Measurements from ENCODE around the gene IL1A. TPM values are rescaled to one million over a fixed set of nuclear protein-coding genes. Genes with fewer than 3 reads are reported as not detected.

Gene IL1A
- total RNA-seq, 1 donor, result not detected

DNA sequence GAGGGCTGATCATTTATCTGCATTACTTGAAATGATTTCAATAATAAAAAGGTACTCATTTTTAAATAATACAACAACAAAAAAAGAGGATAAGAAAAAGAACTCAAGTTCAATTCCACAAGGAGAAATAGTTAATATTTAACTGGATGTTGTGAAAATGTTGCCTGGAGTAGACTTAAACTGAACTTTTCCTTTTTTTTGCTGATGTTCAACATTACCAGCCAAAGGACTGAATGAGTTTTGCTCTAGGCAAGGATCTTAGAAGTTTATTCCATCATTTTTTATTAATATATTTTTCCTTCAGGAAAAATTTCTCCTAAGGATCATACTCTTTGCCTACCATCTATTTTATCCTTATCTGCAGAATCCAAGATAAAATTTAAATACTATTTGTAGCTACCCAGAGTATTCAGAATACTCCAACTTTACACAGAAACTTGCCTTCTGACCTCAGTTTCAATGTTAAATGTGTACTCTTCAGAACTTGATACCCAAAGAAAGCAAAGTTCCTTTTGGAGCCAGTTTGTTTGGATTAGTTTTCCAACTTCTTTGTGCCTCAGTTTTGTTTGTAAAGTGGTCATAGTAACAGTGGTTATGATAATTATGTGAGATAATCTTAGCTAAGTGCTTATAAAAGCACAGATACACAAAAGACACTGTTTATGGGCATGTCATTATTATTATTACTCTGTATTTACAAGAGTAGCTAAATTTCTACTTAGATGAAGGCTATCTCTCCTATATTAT lies 32.7 kb downstream of the IL1A start:
- H3K27ac ChIP-seq (ENCODE audit: low read depth, low read length), result peak overlapping the region; percentile 89
- no peaks in the 10 kb centered on the region for H4K20me1 ChIP-seq (ENCODE audit: insufficient read depth, low read length)
- peaks cover 23% of the 10 kb centered on the region for H3K36me3 ChIP-seq (ENCODE audit: insufficient read depth, low read length)
- H2AFZ ChIP-seq (ENCODE audit: low read length), result peak overlapping the region; percentile 63
- H3K79me2 ChIP-seq (ENCODE audit: insufficient read depth, low read length), result peaks cover 67% of the 10 kb centered on the region
- no peak overlapping the region for H3K4me3 ChIP-seq (ENCODE audit: insufficient read depth, low read length)
- H3K4me1 ChIP-seq (ENCODE audit: insufficient read depth, low read length), result peaks cover 21% of the 10 kb centered on the region
- TF ChIP-seq, protein P1, sequence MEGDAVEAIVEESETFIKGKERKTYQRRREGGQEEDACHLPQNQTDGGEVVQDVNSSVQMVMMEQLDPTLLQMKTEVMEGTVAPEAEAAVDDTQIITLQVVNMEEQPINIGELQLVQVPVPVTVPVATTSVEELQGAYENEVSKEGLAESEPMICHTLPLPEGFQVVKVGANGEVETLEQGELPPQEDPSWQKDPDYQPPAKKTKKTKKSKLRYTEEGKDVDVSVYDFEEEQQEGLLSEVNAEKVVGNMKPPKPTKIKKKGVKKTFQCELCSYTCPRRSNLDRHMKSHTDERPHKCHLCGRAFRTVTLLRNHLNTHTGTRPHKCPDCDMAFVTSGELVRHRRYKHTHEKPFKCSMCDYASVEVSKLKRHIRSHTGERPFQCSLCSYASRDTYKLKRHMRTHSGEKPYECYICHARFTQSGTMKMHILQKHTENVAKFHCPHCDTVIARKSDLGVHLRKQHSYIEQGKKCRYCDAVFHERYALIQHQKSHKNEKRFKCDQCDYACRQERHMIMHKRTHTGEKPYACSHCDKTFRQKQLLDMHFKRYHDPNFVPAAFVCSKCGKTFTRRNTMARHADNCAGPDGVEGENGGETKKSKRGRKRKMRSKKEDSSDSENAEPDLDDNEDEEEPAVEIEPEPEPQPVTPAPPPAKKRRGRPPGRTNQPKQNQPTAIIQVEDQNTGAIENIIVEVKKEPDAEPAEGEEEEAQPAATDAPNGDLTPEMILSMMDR (IDR thresholded peaks at IDR 0.05; ENCODE audit: extremely low read depth, low read depth, low read length), result no peak
- peak overlapping the region; percentile 21 for H3K4me2 ChIP-seq (ENCODE audit: insufficient read depth, low read length)
- H3K27me3 ChIP-seq (ENCODE audit: insufficient read depth, low read length), result no peaks in the 10 kb centered on the region
- no peak for DNase-seq (ENCODE audit: insufficient read length, low spot score, missing footprints)
- H3K9me3 ChIP-seq (ENCODE audit: low read depth, low read length), result no peaks in the 10 kb centered on the region

DNA sequence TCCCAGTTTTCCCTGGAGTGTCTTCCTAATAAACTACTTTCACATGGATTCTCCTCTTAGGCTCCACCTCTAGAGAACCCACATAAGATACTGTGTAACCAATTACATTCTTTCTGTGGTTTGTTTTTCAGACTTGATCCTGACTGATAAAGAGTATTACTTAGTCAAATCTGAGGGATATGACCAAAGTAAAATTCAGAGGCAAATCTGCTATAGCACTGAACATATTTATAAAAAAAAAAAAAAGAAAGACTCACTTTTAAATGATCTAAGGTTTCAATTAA lies 33.8 kb downstream of the IL1A start:
- DNase-seq (ENCODE audit: insufficient read length, low spot score, missing footprints), result no peak
- no peak overlapping the region for H3K4me3 ChIP-seq (ENCODE audit: insufficient read depth, low read length)
- H3K79me2 ChIP-seq (ENCODE audit: insufficient read depth, low read length), result peaks cover 64% of the 10 kb centered on the region
- H3K4me1 ChIP-seq (ENCODE audit: insufficient read depth, low read length), result peaks cover 21% of the 10 kb centered on the region
- TF ChIP-seq, protein P1 (IDR thresholded peaks at IDR 0.05; ENCODE audit: extremely low read depth, low read depth, low read length), result no peak
- H3K27ac ChIP-seq (ENCODE audit: low read depth, low read length), result peak overlapping the region; percentile 89
- no peaks in the 10 kb centered on the region for H3K9me3 ChIP-seq (ENCODE audit: low read depth, low read length)
- H3K27me3 ChIP-seq (ENCODE audit: insufficient read depth, low read length), result no peaks in the 10 kb centered on the region
- no peaks in the 10 kb centered on the region for H4K20me1 ChIP-seq (ENCODE audit: insufficient read depth, low read length)
- H2AFZ ChIP-seq (ENCODE audit: low read length), result peak overlapping the region; percentile 38
- peaks cover 25% of the 10 kb centered on the region for H3K36me3 ChIP-seq (ENCODE audit: insufficient read depth, low read length)
- H3K4me2 ChIP-seq (ENCODE audit: insufficient read depth, low read length), result peak overlapping the region; percentile 34

DNA sequence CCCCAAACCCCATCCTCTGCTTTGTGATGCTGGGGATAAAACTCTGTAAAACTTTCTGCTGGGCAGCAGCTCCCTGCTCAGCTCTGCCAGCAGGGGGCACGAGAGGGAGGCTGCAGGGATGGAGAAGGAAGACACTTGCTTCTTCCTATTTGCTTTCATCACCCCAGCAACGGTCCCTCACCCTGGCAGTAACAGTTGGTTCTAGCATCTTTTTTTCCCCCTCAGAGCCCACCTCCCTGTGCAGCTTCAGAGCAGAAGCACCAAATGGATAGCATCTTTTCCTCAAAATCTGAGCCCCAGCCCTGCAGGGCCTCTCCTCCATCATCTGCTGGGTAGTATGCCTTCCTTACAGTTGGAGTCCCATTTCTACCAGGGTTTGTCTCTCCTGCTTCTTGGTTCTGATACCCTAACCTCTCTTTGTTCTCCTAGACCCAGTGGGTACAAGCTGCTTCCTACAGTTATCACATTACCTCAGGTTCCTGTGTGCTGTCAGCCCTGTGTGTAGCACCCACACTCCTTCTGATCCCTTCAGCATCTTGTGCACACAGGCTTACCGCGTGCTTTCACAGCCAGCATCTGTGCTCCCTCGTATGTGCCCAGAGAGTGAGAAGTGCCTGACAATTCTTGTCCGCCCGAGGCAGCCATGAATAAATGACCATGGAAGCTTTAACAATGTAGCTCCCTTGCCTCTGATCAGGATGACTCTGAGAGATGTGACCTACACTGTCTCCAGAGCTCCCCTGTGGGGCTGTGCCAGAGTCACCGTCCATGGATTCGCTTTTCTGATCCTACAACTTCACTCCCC lies 34.3 kb downstream of the IL1A start:
- Histone ChIP-seq H2AFZ (ENCODE audit: low read length) (peak overlapping the region; percentile 38), H3K36me3 (ENCODE audit: insufficient read depth, low read length) (peaks cover 25% of the 10 kb centered on the region)

More for the DNA sequence above, 34.3 kb downstream of the IL1A start:
- Histone ChIP-seq H4K20me1 (ENCODE audit: insufficient read depth, low read length) (no peaks in the 10 kb centered on the region), H3K27ac (ENCODE audit: low read depth, low read length) (peak overlapping the region; percentile 89), H3K4me1 (ENCODE audit: insufficient read depth, low read length) (peaks cover 21% of the 10 kb centered on the region), H3K4me3 (ENCODE audit: insufficient read depth, low read length) (no peak overlapping the region), H3K4me2 (ENCODE audit: insufficient read depth, low read length) (peak overlapping the region; percentile 34), H3K79me2 (ENCODE audit: insufficient read depth, low read length) (peaks cover 58% of the 10 kb centered on the region), H3K27me3 (ENCODE audit: insufficient read depth, low read length) (no peaks in the 10 kb centered on the region), H3K9me3 (ENCODE audit: low read depth, low read length) (no peaks in the 10 kb centered on the region)
- peak; percentile 93 for DNase-seq (ENCODE audit: insufficient read length, low spot score, missing footprints)
- TF ChIP-seq, protein P1 (IDR thresholded peaks at IDR 0.05; ENCODE audit: extremely low read depth, low read depth, low read length), result peak; percentile 99

All from osteoblast (primary cell).